Testis (tissue), 3 donors: Measurements from ENCODE around the gene QPCTL. TPM values are rescaled to one million over a fixed set of nuclear protein-coding genes. Genes with fewer than 3 reads are reported as not detected.

Source experiments
- DNase-seq: peaks from one replicate; pipeline ENCODE4 v3.0.0-alpha.2; 2019
- H3K27ac ChIP-seq, 2 donors: fragments of 200-600 bp; sonication (generic); one replicate each; pipeline ENCODE4 v1.5.1; 2019
- H3K27me3 ChIP-seq: fragments of 200-600 bp; sonication (generic); one replicate; pipeline ENCODE4 v1.5.1; 2019
- H3K36me3 ChIP-seq: fragments of 200-600 bp; sonication (generic); one replicate; pipeline ENCODE4 v1.5.1; 2017; ENCODE audit warnings: low read depth; ENCODE audit errors: missing control alignments
- H3K4me1 ChIP-seq: fragments of 200-600 bp; sonication (generic); one replicate; pipeline ENCODE4 v1.5.1; 2019
- H3K4me3 ChIP-seq, 2 donors: fragments of 200-600 bp; sonication (generic); one replicate each; pipeline ENCODE4 v1.5.1; 2017 to 2019
- H3K9me3 ChIP-seq: fragments of 200-600 bp; sonication (generic); one replicate; pipeline ENCODE4 v1.5.1; 2017
- POLR2A ChIP-seq: fragments of 450-650 bp; IDR thresholded peaks from one replicate; pipeline ENCODE4 v1.6.1; 2017; ENCODE audit warnings: antibody characterized with exemption, mild to moderate bottlenecking, moderate library complexity
- WGBS, 2 donors: methylation state at CpG; one replicate each; pipeline ENCODE4 v1.1.5; 2018; 5-methylcytosine and 5-hydroxymethylcytosine counted together
- intact Hi-C: fragments of 100-400 bp; cut with DNase I; formaldehyde crosslinking; loops from one replicate; pipeline ENCODE4 v1.15.1; 2023; ENCODE audit warnings: low total_unique reads
- polyA plus RNA-seq: library from polyadenylated mRNA; stranded (reverse); fragments of 350-450 nt; fragmentation: Illumina TruSeq; extraction: RNeasy Lipid Tissue Mini Kit (QIAGEN cat#74804); gene quantifications from one replicate; pipeline ENCODE4 v1.2.3, GENCODE V29; 2014; ENCODE audit warnings: low read depth, low replicate concordance; ENCODE audit not compliant: insufficient read depth
- total RNA-seq, 2 donors: library from RNA; depleted of rRNA; stranded (reverse); fragments of >200 nt; gene quantifications; one replicate each; pipeline ENCODE4 v1.2.3, GENCODE V29; 2016
- TF ChIP-seq, protein P1 (sequence below), 3 experiments: fragments of 450-650 bp in 2 of 3; fragments of 200-600 bp in 1 of 3; sonication (generic) in 1 of 3; IDR thresholded peaks; one replicate each; pipeline ENCODE4 v1.5.1; 2016 to 2019; ENCODE audit warnings: antibody characterized with exemption in 3 of 3, mild to moderate bottlenecking in 2 of 3, moderate library complexity in 1 of 3

The QPCTL gene
- total and polyA plus RNA-seq, 3 donors from 2014 or later = 3.5 to 6.9 (median 5.3) TPM

DNA sequence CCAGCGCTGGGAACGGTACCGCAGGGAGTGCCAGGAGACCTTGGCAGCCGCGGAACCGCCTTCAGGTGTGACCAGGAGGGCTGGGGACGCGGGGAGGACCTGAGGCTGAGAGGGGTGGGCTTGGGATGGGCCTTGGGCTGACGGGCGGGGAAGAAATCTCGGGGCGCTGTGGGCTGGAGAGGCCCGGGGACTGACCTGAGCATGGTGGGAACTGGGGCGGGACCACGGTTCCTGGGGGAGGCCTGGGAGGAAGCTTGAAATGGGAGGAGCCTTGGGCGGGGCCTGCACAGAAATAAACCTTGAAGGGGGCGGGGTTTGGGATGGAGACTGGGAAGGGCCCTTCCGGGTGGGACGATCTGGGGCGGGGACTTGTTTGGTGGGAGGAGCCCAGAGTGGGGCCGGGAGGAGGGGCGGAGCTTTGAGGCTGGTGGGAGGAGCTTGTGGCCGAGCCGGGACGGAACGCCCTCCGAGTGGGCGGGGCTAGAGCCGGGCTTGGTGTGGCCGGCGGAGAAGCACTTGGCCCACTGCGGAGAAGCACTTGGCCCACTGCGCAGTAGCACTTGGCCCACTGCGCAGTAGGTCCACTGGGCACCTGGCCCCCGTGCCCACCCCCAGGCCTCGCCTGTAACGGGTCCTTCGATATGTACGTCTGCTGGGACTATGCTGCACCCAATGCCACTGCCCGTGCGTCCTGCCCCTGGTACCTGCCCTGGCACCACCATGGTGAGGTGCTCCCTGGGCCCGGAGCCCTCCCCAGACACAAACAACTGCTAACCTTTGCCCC, 21.6 kb upstream of the QPCTL start:
- TF ChIP-seq POLR2A = no peak
- TF ChIP-seq, protein P1, sequence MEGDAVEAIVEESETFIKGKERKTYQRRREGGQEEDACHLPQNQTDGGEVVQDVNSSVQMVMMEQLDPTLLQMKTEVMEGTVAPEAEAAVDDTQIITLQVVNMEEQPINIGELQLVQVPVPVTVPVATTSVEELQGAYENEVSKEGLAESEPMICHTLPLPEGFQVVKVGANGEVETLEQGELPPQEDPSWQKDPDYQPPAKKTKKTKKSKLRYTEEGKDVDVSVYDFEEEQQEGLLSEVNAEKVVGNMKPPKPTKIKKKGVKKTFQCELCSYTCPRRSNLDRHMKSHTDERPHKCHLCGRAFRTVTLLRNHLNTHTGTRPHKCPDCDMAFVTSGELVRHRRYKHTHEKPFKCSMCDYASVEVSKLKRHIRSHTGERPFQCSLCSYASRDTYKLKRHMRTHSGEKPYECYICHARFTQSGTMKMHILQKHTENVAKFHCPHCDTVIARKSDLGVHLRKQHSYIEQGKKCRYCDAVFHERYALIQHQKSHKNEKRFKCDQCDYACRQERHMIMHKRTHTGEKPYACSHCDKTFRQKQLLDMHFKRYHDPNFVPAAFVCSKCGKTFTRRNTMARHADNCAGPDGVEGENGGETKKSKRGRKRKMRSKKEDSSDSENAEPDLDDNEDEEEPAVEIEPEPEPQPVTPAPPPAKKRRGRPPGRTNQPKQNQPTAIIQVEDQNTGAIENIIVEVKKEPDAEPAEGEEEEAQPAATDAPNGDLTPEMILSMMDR (IDR thresholded peaks at IDR 0.05) = no peak
- H3K27me3 ChIP-seq = peaks cover 5% of the 10 kb centered on the region
- no peaks in the 10 kb centered on the region for H3K9me3 ChIP-seq
- H3K4me1 ChIP-seq = peaks cover 4% of the 10 kb centered on the region
- DNase-seq = peak; percentile 85
- 7 to 8% methylated on average over 31 to 36 of the region's 42 CpGs for WGBS, 2 donors
- intact Hi-C loops = no loop called here
- no peak overlapping the region for H3K27ac ChIP-seq
- peak overlapping the region; percentile 7 to 34 for H3K4me3 ChIP-seq
- H3K36me3 ChIP-seq = no peaks in the 10 kb centered on the region

DNA sequence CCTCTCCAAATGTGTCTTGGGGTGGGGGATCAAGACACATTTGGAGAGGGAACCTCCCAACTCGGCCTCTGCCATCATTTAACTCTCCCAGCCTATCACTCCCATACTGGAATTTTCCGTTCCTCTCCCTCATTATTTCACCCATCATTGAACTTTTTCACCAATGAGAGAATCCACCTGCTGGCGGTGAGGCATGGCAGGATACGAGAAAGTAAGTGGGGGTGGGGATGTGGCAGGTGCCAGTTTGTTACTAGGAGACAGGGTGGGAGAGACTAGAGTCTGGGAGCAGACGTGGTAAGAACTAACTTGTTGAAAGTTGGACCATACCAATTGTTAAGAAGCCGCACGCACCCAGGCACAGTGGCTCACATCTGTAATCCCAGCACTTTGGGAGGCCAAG, 17.5 kb upstream of the QPCTL start:
- DNase-seq = no peak
- H3K9me3 ChIP-seq = no peaks in the 10 kb centered on the region
- no peaks in the 10 kb centered on the region for H3K36me3 ChIP-seq
- peaks cover 7% of the 10 kb centered on the region for H3K4me1 ChIP-seq
- TF ChIP-seq, protein P1 (IDR thresholded peaks at IDR 0.05) = no peak
- no peak for TF ChIP-seq POLR2A
- H3K27ac ChIP-seq = no peak overlapping the region
- WGBS, 2 donors = 63 to 65% methylated on average over 7 of the region's 7 CpGs
- intact Hi-C loops = no loop called here
- H3K27me3 ChIP-seq = peaks cover 5% of the 10 kb centered on the region
- no peak overlapping the region for H3K4me3 ChIP-seq

DNA sequence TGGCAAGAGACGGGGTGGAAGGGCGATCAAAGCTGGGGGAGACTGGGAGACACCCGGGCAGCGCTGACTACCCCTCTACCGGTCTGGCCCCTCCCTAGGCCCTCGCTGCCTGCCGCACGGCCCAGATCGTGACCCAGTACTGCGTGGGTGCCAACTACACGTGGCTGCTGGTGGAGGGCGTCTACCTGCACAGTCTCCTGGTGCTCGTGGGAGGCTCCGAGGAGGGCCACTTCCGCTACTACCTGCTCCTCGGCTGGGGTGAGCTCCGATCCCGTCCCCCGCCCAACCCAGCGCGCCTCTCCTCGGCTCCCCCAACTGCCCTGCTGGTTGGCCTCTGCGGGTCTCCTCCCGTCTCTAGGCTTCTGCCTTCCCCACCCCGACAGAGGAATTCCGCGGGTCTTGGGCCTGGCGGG, 15.6 kb upstream of the QPCTL start:
- no peak for DNase-seq
- no peaks in the 10 kb centered on the region for H3K36me3 ChIP-seq
- no peak overlapping the region for H3K27ac ChIP-seq
- intact Hi-C loops = no loop called here
- 5 to 14% methylated on average over 7 to 28 of the region's 28 CpGs for WGBS, 2 donors
- no peak for TF ChIP-seq POLR2A
- TF ChIP-seq, protein P1 (IDR thresholded peaks at IDR 0.05) = no peak
- H3K4me3 ChIP-seq = peak overlapping the region; percentile 10 to 39
- H3K27me3 ChIP-seq = no peaks in the 10 kb centered on the region
- H3K9me3 ChIP-seq = no peaks in the 10 kb centered on the region
- H3K4me1 ChIP-seq = peaks cover 11% of the 10 kb centered on the region

DNA sequence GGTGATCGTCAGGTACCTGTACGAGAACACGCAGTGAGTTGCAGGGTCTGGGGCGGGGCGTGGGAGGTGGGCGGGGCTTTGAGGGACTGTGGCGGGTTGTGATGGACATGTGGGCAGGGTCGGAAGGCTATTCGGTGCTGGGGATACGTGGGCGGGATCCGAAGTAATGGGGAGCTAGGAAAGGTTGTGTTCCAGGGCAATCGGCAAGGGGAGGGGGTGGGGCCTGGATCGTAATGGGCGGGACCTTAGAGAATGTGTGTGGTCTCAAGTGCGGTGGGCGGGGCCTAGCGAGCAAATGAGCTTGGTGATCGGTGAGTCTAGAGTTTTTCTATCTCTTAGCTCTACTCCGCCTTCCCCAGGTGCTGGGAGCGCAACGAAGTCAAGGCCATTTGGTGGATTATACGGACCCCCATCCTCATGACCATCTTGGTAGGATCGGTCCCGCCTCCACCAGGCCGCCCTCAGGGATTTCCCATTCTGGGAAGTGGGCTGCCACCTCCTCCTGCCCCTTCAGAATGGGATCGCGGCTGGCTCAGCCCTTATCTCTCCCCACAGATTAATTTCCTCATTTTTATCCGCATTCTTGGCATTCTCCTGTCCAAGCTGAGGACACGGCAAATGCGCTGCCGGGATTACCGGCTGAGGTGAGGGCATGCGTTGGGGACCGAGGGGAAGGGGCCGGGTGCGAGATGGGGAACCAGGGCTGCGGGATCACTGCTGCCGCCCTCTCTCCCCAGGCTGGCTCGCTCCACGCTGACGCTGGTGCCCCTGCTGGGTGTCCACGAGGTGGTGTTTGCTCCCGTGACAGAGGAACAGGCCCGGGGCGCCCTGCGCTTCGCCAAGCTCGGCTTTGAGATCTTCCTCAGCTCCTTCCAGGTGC, 14.9 kb upstream of the QPCTL start:
- H3K27me3 ChIP-seq = no peaks in the 10 kb centered on the region
- H3K9me3 ChIP-seq = no peaks in the 10 kb centered on the region
- intact Hi-C loops = no loop called here
- no peak overlapping the region for H3K27ac ChIP-seq
- DNase-seq = peak; percentile 65
- 2 to 4% methylated on average over 24 to 49 of the region's 49 CpGs for WGBS, 2 donors
- peak overlapping the region; percentile 10 to 39 for H3K4me3 ChIP-seq
- H3K36me3 ChIP-seq = no peaks in the 10 kb centered on the region
- no peak for TF ChIP-seq POLR2A
- TF ChIP-seq, protein P1 (IDR thresholded peaks at IDR 0.05) = no peak
- peaks cover 11% of the 10 kb centered on the region for H3K4me1 ChIP-seq
